AML-193 (cell line): ENCODE measurements around the gene KRTAP9-4.
"Not testable (repeated sequence)": the region's sequence is repeated elsewhere in the genome, so short reads cannot be mapped to it uniquely, and the experiment has no call there.

Experiments
- DNase-seq, 2 experiments: peaks; one replicate each; lab custom pipeline; 2025; lab: John Stamatoyannopoulos, UW

The KRTAP9-4 gene

DNA sequence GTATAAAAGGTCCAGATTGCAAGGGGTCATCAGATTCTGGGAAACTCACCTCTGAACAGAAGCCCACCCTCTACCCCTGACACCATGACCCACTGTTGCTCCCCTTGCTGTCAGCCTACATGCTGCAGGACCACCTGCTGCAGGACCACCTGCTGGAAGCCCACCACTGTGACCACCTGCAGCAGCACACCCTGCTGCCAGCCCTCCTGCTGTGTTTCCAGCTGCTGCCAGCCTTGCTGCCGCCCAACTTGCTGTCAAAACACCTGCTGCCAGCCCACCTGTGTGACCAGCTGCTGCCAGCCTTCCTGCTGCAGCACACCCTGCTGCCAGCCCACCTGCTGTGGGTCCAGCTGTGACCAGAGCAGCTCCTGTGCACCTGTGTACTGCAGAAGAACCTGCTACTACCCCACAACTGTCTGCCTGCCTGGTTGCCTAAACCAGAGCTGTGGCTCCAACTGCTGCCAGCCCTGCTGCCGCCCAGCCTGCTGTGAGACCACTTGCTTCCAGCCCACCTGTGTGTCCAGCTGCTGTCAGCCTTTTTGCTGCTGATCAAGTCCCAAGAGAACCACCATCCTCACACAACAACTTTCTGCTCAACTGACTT, at the start of gene KRTAP9-4:
Gene KRTAP9-4, plus strand, starts transcription at position 51 of the 604 bp plus-strand sequence. Its CDS starts 34 bp downstream, at position 85.
- DNase-seq, result not testable (repeated sequence)

- no peak for DNase-seq
Observed at GRCh38 chr17:41211845-41212466, 37.5 kb upstream of the KRTAP9-4 start.

DNA sequence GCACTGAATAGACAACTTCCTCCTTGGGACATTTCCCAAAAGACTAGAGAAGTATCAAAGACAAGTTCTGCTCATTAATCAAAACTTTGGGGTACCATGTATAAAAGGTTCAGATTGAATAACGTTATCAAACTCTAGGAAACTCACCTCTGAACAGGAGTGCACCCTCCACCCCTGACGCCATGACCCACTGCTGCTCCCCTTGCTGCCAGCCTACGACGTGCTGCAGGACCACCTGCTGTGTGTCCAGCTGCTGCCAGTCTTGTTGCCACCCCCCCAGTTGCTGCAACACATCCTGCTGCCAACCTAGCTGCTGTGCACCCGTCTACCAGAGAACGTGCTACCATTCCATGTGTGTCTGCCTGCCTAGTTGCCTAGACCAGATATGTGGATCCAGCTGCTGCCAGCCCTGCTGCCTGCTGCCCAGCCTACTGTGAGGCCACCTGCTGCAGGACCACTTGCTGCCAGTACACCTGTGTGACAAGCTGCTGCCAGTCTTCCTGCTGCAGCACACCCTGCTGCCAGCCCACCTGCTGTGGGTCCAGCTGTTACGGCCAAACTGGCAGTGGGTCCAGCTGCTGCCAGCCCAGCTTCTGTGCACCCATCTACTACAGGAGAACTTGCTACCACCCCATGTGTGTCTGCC, 36.8 kb upstream of the KRTAP9-4 start:
- no peak for DNase-seq

DNA sequence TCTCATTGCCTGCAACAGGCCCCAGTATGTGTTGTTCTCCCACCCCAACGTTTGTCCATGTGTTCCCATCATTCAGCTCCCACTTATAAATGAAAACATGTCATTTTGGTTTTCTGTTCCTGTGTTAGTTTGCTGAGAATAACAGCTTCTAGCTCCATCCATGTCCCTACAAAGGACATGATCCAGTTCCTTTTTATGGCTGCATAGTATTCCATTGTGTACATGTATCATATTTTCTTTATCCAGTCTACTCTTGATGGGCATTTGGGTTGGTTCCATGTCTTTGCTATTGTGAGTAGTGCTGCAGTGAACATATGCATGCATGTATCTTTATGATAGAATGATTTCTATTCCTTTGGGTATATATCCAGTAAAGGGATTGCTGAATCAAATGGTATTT, 33.8 kb upstream of the KRTAP9-4 start:
- no peak for DNase-seq

DNA sequence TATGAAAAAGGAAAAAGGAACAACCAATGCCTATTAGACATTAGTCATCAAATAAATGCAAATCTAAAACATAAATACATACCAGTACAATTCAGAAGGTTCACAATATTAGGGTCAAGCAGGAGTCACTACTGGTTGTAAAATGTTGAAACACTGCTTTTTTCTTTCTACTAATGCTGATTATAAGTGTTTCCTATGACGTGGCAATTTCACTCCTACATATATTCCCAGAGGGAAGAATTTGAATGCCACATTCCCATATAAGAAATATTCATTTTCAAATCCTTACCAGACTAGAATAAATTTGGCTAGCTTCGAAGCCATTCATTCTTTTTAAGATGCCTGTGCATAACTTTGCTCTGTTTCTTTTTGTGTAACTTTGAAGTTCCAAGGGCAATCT, 25.7 kb upstream of the KRTAP9-4 start:
- no peak for DNase-seq

DNA sequence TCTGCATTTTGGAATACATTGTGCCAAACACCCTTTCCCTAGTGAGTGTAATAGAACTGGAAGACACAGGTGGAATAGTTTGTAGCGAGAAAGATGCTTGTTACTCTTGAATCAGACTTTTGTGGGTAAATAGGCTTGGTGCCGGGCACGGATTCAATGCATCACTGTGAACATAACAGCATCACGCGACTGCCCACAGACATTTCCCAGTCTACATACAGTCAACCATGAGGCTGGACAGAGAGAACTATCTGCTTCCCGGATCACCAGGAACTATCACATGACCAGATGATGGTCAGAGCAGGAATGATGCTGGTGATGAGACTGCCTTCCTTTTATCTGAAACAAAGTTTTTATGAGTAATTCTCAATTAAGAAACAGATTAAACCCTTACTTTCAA, 23.4 kb upstream of the KRTAP9-4 start:
- no peak for DNase-seq

DNA sequence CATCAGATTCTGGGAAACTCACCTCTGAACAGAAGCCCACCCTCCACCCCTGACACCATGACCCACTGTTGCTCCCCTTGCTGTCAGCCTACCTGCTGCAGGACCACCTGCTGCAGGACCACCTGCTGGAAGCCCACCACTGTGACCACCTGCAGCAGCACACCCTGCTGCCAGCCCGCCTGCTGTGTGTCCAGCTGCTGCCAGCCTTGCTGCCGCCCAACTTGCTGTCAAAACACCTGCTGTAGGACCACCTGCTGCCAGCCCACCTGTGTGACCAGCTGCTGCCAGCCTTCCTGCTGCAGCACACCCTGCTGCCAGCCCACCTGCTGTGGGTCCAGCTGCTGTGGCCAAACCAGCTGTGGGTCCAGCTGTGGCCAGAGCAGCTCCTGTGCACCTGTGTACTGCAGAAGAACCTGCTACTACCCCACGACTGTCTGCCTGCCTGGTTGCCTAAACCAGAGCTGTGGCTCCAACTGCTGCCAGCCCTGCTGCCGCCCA, 22.8 kb upstream of the KRTAP9-4 start, which contains the start of gene KRTAP9-2:
Gene KRTAP9-2, plus strand, starts transcription at position 51 of the 498 bp plus-strand sequence. Its CDS starts 7 bp downstream, at position 58.
- DNase-seq, result not testable (repeated sequence)

DNA sequence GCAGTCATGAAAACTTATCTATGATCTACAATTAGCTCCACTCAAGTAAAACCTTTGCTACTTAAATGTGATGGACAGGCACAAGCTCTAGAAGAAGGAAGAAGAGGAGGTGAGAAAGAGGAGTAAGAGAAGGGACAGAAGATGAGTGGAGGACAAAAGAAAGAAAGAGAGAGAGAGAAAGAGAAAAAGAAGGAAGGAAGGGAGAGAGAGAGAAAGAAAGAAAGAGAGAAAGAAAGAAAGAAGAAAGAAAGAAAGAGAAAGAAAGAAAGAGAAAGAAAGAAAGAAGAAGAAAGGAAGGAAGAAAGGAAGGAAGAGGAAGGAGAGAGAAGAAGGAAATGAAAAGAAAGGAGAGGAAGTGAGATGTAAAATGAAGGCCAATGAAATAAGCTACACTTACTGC, 19.4 kb upstream of the KRTAP9-4 start:
- no peak for DNase-seq

GRCh38 chr17:41231731-41232130, 17.8 kb upstream of the KRTAP9-4 start:
- no peak for DNase-seq

DNA sequence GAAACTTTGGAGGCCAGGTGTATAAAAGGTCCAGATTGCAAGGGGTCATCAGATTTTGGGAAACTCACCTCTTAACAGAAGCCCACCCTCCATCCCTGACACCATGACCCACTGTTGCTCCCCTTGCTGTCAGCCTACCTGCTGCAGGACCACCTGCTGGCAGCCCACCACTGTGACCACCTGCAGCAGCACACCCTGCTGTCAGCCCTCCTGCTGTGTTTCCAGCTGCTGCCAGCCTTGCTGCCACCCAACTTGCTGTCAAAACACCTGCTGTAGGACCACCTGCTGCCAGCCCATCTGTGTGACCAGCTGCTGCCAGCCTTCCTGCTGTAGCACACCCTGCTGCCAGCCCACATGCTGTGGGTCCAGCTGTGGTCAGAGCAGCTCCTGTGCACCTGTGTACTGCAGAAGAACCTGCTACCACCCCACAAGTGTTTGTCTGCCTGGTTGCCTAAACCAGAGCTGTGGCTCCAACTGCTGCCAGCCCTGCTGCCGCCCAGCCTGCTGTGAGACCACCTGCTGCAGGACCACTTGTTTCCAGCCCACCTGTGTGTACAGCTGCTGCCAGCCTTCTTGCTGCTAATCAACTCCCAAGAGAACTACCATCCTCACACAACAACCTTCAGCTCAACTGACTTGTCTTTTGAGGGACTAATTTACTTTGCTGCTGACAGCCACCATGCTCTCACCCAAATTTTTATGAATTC, 16.9 kb upstream of the KRTAP9-4 start, which contains the start of gene KRTAP9-3:
Gene KRTAP9-3, plus strand, starts transcription at position 51 of the 707 bp plus-strand sequence. Its CDS starts 53 bp downstream, at position 104.
- not testable (repeated sequence) for DNase-seq

DNA sequence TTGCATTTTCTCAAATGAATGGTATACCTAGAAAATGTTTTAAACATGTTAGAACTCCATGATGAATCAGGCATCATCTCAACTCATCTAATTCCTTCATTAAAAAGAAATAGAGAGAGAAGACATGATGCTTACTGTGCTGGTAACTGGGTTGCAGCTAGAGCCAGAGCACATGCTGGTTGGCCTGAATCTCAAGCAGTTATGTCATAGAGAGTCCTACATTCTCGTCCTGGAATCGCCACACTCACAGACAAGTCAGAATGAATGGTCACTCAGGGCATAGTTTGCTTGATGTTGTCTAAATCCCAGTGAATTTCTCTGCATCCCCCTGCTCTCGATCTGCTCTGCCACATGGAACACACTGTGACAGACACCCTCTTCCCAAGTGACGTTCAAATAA, 12.4 kb upstream of the KRTAP9-4 start:
- not testable (repeated sequence) for DNase-seq

GRCh38 chr17:41237949-41238437, 11.5 kb upstream of the KRTAP9-4 start, which contains the start of gene KRTAP9-8:
Gene KRTAP9-8, plus strand, starts transcription at chr17:41237999. Its CDS starts 53 bp downstream, at chr17:41238052.
- not testable (repeated sequence) for DNase-seq

DNA sequence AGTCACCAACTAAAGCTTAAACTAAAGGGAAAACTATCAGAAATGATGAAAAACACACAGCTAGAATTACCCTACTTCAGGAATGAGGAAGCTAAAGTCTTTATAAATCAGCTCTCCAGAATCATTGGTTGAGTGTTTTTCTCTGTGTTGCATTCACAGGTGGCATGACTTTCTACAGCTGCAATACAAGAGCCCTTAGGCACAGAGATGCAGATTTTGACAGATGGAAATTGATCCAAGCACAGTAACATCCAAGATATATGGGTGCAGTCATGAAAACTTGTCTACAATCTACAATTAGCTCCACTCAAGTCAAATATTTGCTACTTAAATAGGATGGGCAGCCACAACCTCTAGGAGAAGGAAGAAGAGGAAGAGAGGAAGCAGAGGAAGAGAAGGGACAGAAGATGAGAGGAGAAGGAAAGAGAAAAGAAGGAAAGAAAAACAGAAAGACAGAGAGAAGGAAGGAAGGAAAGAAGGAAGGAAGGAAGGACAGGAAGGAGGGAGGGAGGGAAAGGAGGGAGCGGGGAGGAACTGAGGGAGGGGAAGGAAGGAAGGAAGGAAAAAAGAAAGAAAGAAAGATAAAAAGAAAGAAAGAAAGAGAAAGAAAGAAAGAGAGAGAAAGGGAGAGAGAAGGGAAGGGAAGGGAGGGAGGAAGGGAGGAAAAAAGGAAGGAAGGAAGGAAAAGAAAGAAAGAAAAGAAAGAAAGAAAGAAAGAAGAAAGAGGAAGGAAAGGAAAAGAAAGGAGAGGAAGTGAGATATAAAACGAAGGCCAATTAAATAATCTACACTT, 2.3 kb upstream of the KRTAP9-4 start:
- not testable (repeated sequence) for DNase-seq

DNA sequence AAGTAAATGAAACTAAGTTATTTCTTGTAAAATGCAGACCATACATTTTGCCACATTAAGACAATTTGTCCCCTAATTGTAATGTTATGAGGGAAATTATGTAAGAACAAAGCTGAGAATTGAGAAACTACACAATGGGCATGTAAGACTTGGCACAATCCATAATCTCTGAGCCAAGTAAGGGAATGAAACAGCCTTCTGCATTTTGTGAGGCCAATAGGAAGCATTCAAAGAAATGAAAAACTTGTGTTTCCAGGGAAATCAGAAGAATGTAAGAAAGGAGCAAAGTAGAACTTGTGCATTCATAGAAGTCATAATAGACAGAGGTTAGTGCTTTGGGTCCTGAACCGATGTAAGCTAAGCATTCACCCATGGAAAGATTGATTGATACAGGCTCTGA, 1.8 kb downstream of the KRTAP9-4 start:
- no peak for DNase-seq

- DNase-seq, result no peak
Observed at GRCh38 chr17:41254861-41255260, 5.4 kb downstream of the KRTAP9-4 start.

GRCh38 chr17:41255381-41256290, 6.1 kb downstream of the KRTAP9-4 start, which contains the start of gene KRTAP9-9:
Gene KRTAP9-9, plus strand, starts transcription at chr17:41255384.
- not testable (repeated sequence) for DNase-seq

DNA sequence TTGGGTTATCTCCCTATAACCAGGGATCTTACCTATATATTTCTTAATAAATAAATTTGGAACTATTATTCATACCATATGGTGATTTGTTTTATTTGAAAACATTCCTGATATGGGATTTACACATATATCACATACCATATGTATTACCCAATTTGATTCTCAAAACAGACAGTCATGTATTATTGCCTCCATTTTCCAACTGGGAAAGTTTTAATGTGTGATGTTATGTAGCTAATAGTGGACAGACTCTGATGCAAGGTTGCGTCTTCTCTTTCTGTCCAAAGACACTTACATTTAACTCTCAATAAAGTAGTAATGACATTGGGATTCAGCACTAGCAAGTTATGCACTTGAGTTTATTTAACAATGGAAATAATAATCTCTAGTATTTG, 6.8 kb downstream of the KRTAP9-4 start:
- DNase-seq, result no peak

DNA sequence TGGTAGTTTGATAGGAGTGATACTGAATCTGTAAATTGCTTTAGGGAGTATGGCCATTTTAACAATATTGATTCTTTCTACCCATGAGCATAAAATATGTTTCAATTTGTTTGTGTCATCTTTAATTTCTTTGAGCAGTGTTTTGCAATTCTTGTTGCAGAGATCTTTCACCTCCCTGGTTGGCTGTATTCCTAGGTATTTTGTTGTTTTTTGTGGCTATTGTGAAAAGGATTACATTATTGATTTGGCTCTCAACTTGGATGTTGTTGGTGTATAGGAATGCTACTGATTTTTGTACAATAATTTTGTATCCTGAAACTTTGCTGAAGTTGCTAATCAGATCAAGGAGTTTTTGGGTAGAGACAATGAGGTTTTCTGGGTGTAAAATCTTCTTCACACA, 8.9 kb downstream of the KRTAP9-4 start:
- DNase-seq, result no peak

GRCh38 chr17:41263212-41263611, 13.7 kb downstream of the KRTAP9-4 start:
- DNase-seq, result no peak

DNA sequence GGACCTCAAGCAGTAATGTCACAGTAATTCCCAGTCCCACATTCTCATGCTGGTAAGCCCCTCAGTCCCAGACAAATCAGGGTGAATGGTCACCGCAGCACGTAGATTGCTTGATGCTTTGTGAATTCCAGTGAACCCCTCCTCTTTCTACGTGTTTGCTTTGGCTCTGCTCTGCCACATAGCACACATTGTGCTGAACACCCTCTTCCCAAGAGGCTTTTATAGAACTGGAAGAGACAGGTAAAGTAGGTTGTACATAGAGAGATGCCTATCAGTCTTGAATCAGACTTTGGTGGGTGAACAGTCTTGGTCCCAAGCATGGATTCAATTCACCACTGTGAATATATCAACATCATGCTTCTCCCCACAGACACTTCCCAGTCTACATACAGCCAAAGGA, 15.1 kb downstream of the KRTAP9-4 start:
- no peak for DNase-seq
